ENCODE data around the gene PDZD2.
A peak's percentile ranks its signal among the peaks of the same experiment; 100 is the strongest.
"Not testable (repeated sequence)": the region's sequence is repeated elsewhere in the genome, so short reads cannot be mapped to it uniquely, and the experiment has no call there.

The PDZD2 gene

GRCh38 chr5:31638748-31639418 lies at the start of gene PDZD2:
PDZD2 (plus strand) TSS chr5:31639131.
- DNase-seq (ENCODE audit: low read depth in 2 of 2) = peak; percentile 18 to 72

- DNase-seq (ENCODE audit: low read depth in 2 of 2) = no peak
Observed at GRCh38 chr5:31593665-31594064, 45.3 kb upstream of the PDZD2 start.

GRCh38 chr5:31596354-31596753 lies 42.6 kb upstream of the PDZD2 start:
- no peak for DNase-seq (ENCODE audit: low read depth in 2 of 2)

- no peak for DNase-seq (ENCODE audit: low read depth in 2 of 2)
Observed at GRCh38 chr5:31598640-31599611, 40.0 kb upstream of the PDZD2 start.

- DNase-seq (ENCODE audit: low read depth in 2 of 2) = not testable (repeated sequence)
Observed at GRCh38 chr5:31602305-31602704, 36.6 kb upstream of the PDZD2 start.

GRCh38 chr5:31604240-31604639 lies 34.7 kb upstream of the PDZD2 start:
- DNase-seq (ENCODE audit: low read depth in 2 of 2) = no peak

- DNase-seq (ENCODE audit: low read depth in 2 of 2) = no peak
Observed at GRCh38 chr5:31604644-31605043, 34.3 kb upstream of the PDZD2 start.

- DNase-seq (ENCODE audit: low read depth in 2 of 2) = no peak
Observed at GRCh38 chr5:31605920-31606319, 33.0 kb upstream of the PDZD2 start.

- no peak for DNase-seq (ENCODE audit: low read depth in 2 of 2)
Observed at GRCh38 chr5:31607546-31607945, 31.4 kb upstream of the PDZD2 start.

- no peak for DNase-seq (ENCODE audit: low read depth in 2 of 2)
Observed at GRCh38 chr5:31611002-31611401, 27.9 kb upstream of the PDZD2 start.

GRCh38 chr5:31613651-31614050 lies 25.3 kb upstream of the PDZD2 start:
- no peak for DNase-seq (ENCODE audit: low read depth in 2 of 2)

GRCh38 chr5:31614151-31615020 lies 24.5 kb upstream of the PDZD2 start:
- no peak for DNase-seq (ENCODE audit: low read depth in 2 of 2)

- DNase-seq (ENCODE audit: low read depth in 2 of 2) = no peak
Observed at GRCh38 chr5:31617867-31618266, 21.1 kb upstream of the PDZD2 start.

- no peak for DNase-seq (ENCODE audit: low read depth in 2 of 2)
Observed at GRCh38 chr5:31620026-31620425, 18.9 kb upstream of the PDZD2 start.

- DNase-seq (ENCODE audit: low read depth in 2 of 2) = no peak
Observed at GRCh38 chr5:31623249-31623648, 15.7 kb upstream of the PDZD2 start.

- DNase-seq (ENCODE audit: low read depth in 2 of 2) = no peak
Observed at GRCh38 chr5:31625394-31625793, 13.5 kb upstream of the PDZD2 start.

GRCh38 chr5:31626156-31626555 lies 12.8 kb upstream of the PDZD2 start:
- no peak for DNase-seq (ENCODE audit: low read depth in 2 of 2)

- no peak for DNase-seq (ENCODE audit: low read depth in 2 of 2)
Observed at GRCh38 chr5:31626604-31627234, 12.2 kb upstream of the PDZD2 start.

GRCh38 chr5:31630931-31631330 lies 8.0 kb upstream of the PDZD2 start:
- DNase-seq (ENCODE audit: low read depth in 2 of 2) = no peak

- no peak for DNase-seq (ENCODE audit: low read depth in 2 of 2)
Observed at GRCh38 chr5:31632460-31632859, 6.5 kb upstream of the PDZD2 start.

- DNase-seq (ENCODE audit: low read depth in 2 of 2) = no peak
Observed at GRCh38 chr5:31635446-31635845, 3.5 kb upstream of the PDZD2 start.

- DNase-seq (ENCODE audit: low read depth in 2 of 2) = no peak
Observed at GRCh38 chr5:31637851-31638250, 1.1 kb upstream of the PDZD2 start.

All from stimulated activated CD4-positive, alpha-beta T cell treated with anti-CD3 and anti-CD28 coated beads, Interleukin-1b, Interleukin-23, amount 100 ng/mL, for 1 hour (primary cell).